ENCODE results near the gene PTPN20. TPM values are rescaled to one million over a fixed set of nuclear protein-coding genes. Genes with fewer than 3 reads are reported as not detected.

PTPN20 gene
- total RNA-seq, 2 experiments from 2014 or later = 2.2 to 2.5 TPM

GRCh38 chr10:47047577-47048525 lies 136.6 kb downstream of the PTPN20 start:
- Mint-ChIP-seq H3K4me3 (no peak overlapping the region), H3K27me3 (no peaks in the 10 kb centered on the region), H3K9me3 (no peaks in the 10 kb centered on the region), H3K27ac (no peak overlapping the region), H3K36me3 (ENCODE audit: low read depth) (no peaks in the 10 kb centered on the region), H3K4me1 (ENCODE audit: low read depth) (peaks cover 23% of the 10 kb centered on the region)
- CTCF ChIA-PET = interaction anchor here (0.8 to 2.7 kb wide), 9 partner anchors 23 to 293 kb away, joined by 3 to 76 read pairs (median 3); partner anchors contain the start of gene GDF10
- Histone ChIP-seq H3K4me3 (ENCODE audit: low read length) (no peak overlapping the region), H3K27me3 (ENCODE audit: control insufficient read depth in 1 of 2, insufficient read depth in 2 of 2, low read length in 2 of 2) (no peaks in the 10 kb centered on the region), H3K4me1 (ENCODE audit: insufficient read depth, low read length) (peaks cover 17% of the 10 kb centered on the region), H3K36me3 (ENCODE audit: insufficient read depth, low read length) (no peaks in the 10 kb centered on the region), H3K9me3 (ENCODE audit: control insufficient read depth in 1 of 2, insufficient read depth in 1 of 2, low read length in 2 of 2) (no peaks in the 10 kb centered on the region), H3K27ac (ENCODE audit: low read depth in 1 of 2, low read length in 2 of 2) (no peak overlapping the region)
- intact Hi-C loops (cut with DNase I, micrococcal nuclease) = loop anchor here (1.0 to 10.0 kb wide), 5 partner anchors 23 to 292 kb away; no protein-coding TSS in a partner anchor
- POLR2A ChIA-PET = interaction anchor here (1.1 to 2.2 kb wide), 4 partner anchors 118 to 263 kb away, joined by 3 to 42 read pairs (median 8); no protein-coding TSS in a partner anchor
- DNase-seq = peak; percentile 60 to 87 (median 74)
- ATAC-seq (ENCODE audit: poor library complexity) = peak; percentile 60
- TF ChIP-seq CTCF (IDR thresholded peaks at IDR 0.05) = peak; percentile 86

GRCh38 chr10:47048526-47048905 lies 137.3 kb downstream of the PTPN20 start:
- intact Hi-C loops (cut with DNase I, micrococcal nuclease) = loop anchor here (5.0 to 10.0 kb wide), 2 partner anchors 116 to 119 kb away; no protein-coding TSS in a partner anchor
- H3K36me3 ChIP-seq (ENCODE audit: insufficient read depth, low read length) = no peaks in the 10 kb centered on the region
- Mint-ChIP-seq H3K36me3 (ENCODE audit: low read depth) (no peaks in the 10 kb centered on the region), H3K27ac (no peak overlapping the region), H3K4me3 (no peak overlapping the region), H3K4me1 (ENCODE audit: low read depth) (peaks cover 23% of the 10 kb centered on the region), H3K27me3 (no peaks in the 10 kb centered on the region), H3K9me3 (no peaks in the 10 kb centered on the region)
- no peak overlapping the region for H3K4me3 ChIP-seq (ENCODE audit: low read length)
- CTCF ChIA-PET = interaction anchor here (0.8 to 2.7 kb wide), 3 partner anchors 264 to 292 kb away, joined by 3 to 76 read pairs (median 12); no protein-coding TSS in a partner anchor
- no peaks in the 10 kb centered on the region for H3K9me3 ChIP-seq (ENCODE audit: control insufficient read depth in 1 of 2, insufficient read depth in 1 of 2, low read length in 2 of 2)
- TF ChIP-seq CTCF (IDR thresholded peaks at IDR 0.05) = no peak
- DNase-seq (peak in 4 of 14 experiments; percentile 29 to 37 (median 34)), ATAC-seq (ENCODE audit: poor library complexity) (peak; percentile 21)
- no peaks in the 10 kb centered on the region for H3K27me3 ChIP-seq (ENCODE audit: control insufficient read depth in 1 of 2, insufficient read depth in 2 of 2, low read length in 2 of 2)
- no peak overlapping the region for H3K27ac ChIP-seq (ENCODE audit: low read depth in 1 of 2, low read length in 2 of 2)
- H3K4me1 ChIP-seq (ENCODE audit: insufficient read depth, low read length) = peaks cover 17% of the 10 kb centered on the region
- POLR2A ChIA-PET = interaction anchor here (1.4 to 2.2 kb wide), 3 partner anchors 118 to 263 kb away, joined by 4 to 42 read pairs (median 13); no protein-coding TSS in a partner anchor

GRCh38 chr10:47049056-47049851 lies 138.0 kb downstream of the PTPN20 start:
- CTCF ChIA-PET = interaction anchor here (2.7 kb wide), 1 partner anchor 264 kb away, joined by 76 read pairs; no protein-coding TSS in a partner anchor
- Histone ChIP-seq H3K4me1 (ENCODE audit: insufficient read depth, low read length) (peaks cover 17% of the 10 kb centered on the region), H3K4me3 (ENCODE audit: low read length) (no peak overlapping the region), H3K9me3 (ENCODE audit: control insufficient read depth in 1 of 2, insufficient read depth in 1 of 2, low read length in 2 of 2) (no peaks in the 10 kb centered on the region), H3K27ac (ENCODE audit: low read depth in 1 of 2, low read length in 2 of 2) (no peak overlapping the region), H3K27me3 (ENCODE audit: control insufficient read depth in 1 of 2, insufficient read depth in 2 of 2, low read length in 2 of 2) (no peaks in the 10 kb centered on the region), H3K36me3 (ENCODE audit: insufficient read depth, low read length) (no peaks in the 10 kb centered on the region)
- DNase-seq = peak in 1 of 14 experiments; percentile 19
- H3K27me3 Mint-ChIP-seq = no peaks in the 10 kb centered on the region
- ATAC-seq (ENCODE audit: poor library complexity) = no peak
- no peaks in the 10 kb centered on the region for H3K36me3 Mint-ChIP-seq (ENCODE audit: low read depth)
- H3K27ac Mint-ChIP-seq = no peak overlapping the region
- H3K9me3 Mint-ChIP-seq = no peaks in the 10 kb centered on the region
- H3K4me1 Mint-ChIP-seq (ENCODE audit: low read depth) = peaks cover 23% of the 10 kb centered on the region
- intact Hi-C loops (cut with DNase I, micrococcal nuclease) = loop anchor here (5.0 to 10.0 kb wide), 2 partner anchors 116 to 118 kb away; no protein-coding TSS in a partner anchor
- POLR2A ChIA-PET = interaction anchor here (2.2 kb wide), 1 partner anchor 262 kb away, joined by 42 read pairs; no protein-coding TSS in a partner anchor
- TF ChIP-seq CTCF (IDR thresholded peaks at IDR 0.05) = no peak
- no peak overlapping the region for H3K4me3 Mint-ChIP-seq
